Coronary artery (tissue), 2 donors: ENCODE data around the gene ASIC2.

Experiments used
- DNase-seq: peaks from one replicate; pipeline ENCODE4 v3.0.0-alpha.2; 2017; ENCODE audit warnings: low spot score
- H3K27ac ChIP-seq, 2 donors: fragments of 200-600 bp; sonication (generic); one replicate each; pipeline ENCODE4 v1.5.1; 2016 to 2019
- H3K4me3 ChIP-seq: fragments of 200-600 bp; sonication (generic); 2 replicates; pipeline ENCODE4 v1.5.1; 2016; ENCODE audit warnings: mild to moderate bottlenecking, moderate library complexity
- TF ChIP-seq, protein P1 (sequence below): fragments of 200-600 bp; sonication (generic); IDR thresholded peaks from one replicate; pipeline ENCODE4 v1.5.1; 2019; ENCODE audit warnings: antibody characterized with exemption

ASIC2 gene

DNA sequence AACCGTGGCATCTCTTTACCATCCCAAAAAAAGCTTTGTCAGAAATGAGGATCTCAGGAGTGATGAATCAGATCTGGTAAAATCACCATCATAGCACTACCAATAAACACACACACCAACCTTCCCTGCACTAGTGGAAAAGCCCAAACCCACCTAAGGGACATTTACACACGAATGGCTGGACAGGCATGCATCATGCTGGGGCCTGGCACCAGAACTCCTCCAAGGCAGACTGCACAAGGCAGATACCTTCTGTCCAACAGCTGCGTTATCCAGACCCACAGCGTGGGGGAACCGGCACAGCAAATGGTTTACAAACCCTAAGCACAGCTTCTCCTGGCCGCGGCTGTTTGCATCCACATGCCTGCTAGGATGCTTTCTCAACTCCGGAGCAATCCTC is 2.8 kb downstream of the ASIC2 start:
- H3K27ac ChIP-seq: no peak overlapping the region
- no peak for DNase-seq
- H3K4me3 ChIP-seq: no peak overlapping the region
- TF ChIP-seq, protein P1, sequence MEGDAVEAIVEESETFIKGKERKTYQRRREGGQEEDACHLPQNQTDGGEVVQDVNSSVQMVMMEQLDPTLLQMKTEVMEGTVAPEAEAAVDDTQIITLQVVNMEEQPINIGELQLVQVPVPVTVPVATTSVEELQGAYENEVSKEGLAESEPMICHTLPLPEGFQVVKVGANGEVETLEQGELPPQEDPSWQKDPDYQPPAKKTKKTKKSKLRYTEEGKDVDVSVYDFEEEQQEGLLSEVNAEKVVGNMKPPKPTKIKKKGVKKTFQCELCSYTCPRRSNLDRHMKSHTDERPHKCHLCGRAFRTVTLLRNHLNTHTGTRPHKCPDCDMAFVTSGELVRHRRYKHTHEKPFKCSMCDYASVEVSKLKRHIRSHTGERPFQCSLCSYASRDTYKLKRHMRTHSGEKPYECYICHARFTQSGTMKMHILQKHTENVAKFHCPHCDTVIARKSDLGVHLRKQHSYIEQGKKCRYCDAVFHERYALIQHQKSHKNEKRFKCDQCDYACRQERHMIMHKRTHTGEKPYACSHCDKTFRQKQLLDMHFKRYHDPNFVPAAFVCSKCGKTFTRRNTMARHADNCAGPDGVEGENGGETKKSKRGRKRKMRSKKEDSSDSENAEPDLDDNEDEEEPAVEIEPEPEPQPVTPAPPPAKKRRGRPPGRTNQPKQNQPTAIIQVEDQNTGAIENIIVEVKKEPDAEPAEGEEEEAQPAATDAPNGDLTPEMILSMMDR: no peak

DNA sequence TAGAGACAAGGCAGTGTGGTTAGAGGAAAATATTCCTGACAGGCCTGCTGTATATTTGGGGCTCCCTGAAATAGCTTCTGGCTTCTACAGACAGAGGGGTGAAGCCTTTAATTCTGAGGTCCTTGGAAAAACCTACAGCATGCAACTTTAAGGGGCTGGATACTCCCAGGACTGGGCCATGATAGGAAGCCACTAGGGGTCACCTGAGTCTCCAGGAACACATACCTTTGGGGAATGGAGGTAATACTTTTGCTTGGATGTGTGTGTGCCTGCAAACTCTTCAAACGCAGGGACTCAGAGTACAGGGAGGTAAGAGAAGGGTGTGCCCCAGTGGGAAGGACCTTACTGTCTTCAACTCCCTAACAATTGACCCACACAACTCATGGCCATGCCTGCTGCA is 4.1 kb downstream of the ASIC2 start:
- Histone ChIP-seq H3K4me3 (no peak overlapping the region), H3K27ac (no peak overlapping the region)
- TF ChIP-seq, protein P1: no peak
- DNase-seq: no peak

DNA sequence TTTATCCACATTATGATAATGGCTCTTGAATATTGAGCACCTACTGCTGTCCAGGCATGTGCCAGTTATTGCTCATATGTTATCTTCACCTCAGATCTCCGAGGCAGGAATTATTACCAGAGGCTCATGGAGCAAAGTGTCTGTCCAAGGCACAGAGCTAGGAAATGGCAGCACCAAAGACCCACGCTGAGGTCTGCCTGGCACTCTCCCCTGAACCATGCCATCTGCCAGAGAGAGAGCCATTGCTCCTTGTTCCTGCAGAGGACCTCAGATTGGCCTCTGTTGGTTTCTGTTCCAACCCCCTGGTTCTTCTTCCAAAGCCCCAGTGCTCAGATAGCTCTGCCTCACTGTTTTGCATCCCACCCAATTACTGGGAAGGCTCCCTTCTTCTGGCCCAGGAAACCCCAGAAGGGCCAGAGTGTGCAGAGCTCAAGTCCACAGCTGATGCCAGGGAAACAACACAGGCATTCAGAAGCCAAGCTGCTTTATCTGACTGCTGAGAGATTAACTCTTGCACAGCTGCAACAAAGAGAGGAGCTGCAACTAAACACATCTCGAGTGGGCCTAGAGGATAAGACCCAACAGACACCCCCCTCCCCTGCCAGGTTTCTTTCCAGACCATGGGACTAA is 5.9 kb downstream of the ASIC2 start:
- no peak overlapping the region for H3K4me3 ChIP-seq
- DNase-seq: no peak
- TF ChIP-seq, protein P1: no peak
- H3K27ac ChIP-seq: no peak overlapping the region

DNA sequence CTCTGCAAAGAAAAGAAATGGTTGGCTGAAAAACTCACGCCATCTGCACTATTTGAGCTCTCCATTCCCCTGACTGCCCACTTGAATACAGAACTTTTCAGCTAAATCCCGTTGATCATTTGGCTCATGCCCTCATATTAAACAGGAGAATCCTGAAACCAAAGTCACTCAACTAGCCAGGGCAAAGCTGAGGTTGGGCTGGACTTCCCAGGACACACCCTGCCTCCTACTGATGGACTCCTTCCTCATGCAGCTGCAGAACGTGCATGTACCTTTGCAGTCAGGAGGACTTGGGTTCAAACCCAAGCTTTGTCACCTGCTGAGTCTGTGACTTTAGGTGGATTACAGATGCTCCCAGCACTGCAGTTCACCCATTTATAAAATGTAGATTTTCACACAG is 7.7 kb downstream of the ASIC2 start:
- no peak overlapping the region for H3K4me3 ChIP-seq
- DNase-seq: no peak
- TF ChIP-seq, protein P1: no peak
- H3K27ac ChIP-seq: no peak overlapping the region

DNA sequence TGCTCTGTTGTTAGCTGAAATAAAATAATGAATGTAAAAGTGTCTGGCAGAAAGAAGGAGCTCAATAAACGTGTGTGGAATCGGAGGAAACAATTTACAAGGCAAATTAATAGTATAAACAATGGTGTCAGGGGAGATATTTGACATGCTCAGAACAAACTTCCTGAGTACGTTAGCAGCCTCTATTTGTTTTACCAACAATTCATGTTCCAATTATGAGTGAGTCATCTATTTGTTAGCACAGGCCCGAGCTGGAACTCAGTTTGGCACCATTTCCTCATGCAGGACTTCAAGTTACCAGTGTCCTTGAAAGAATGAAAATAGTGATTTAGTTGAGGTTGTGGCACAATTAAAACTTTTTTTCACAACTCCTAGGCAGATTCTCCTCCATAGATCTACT is 9.1 kb downstream of the ASIC2 start:
- DNase-seq: no peak
- TF ChIP-seq, protein P1: no peak
- Histone ChIP-seq H3K27ac (no peak overlapping the region), H3K4me3 (no peak overlapping the region)

DNA sequence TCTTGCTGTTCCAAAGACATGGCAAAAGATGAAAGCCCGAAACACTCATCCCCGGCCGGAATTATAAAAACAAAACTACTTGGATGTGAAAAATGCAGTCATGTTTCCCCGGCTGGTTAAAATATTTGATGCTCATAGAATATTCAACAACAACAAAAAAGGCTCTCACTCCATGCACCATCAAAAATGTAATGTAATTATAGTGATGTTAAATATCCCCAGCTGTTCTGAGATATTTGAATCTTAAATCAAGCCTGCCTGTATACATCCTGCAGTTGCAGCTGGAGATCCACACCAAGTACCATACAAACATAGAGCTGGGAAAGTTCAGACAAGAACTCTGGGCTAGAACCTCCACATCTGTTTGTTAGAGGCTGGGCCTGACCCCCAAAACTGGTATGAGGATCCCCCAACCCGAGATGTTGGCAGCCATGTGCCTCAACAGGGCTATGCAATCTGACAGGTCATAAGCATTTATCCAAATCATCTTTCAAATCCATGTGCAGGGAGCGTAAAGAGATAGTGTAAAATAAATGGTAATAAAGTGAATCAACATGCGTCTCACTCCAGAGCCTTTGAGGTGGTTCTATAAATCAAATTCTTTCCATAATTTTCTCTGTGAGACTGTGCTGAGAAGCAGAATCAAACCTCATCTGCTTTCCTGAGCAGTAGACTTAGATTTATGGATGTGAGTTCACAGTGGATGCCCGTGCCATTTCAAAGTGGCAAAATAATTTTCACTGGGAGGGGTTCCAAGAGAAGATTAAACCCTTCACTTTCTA is 12.7 kb downstream of the ASIC2 start:
- Histone ChIP-seq H3K27ac (no peak overlapping the region), H3K4me3 (no peak overlapping the region)
- DNase-seq: no peak
- TF ChIP-seq, protein P1: no peak
